Myocyte (in vitro differentiated cells): ENCODE data around the gene SKAP1. TPM values are rescaled to one million over a fixed set of nuclear protein-coding genes. Genes with fewer than 3 reads are reported as not detected.

Experiments used
- DNase-seq: peaks from one replicate; pipeline ENCODE4 v3.0.0-alpha.2; 2012; ENCODE audit warnings: low read depth
- total RNA-seq: library from RNA; depleted of rRNA; stranded (reverse); fragments of >200 nt; gene quantifications from 2 replicates; pipeline ENCODE4 v1.2.3, GENCODE V29; 2014

The SKAP1 gene
- total RNA-seq, 1 donor from 2014 or later: not detected

GRCh38 chr17:48153691-48154358 lies 276.2 kb downstream of the SKAP1 start:
- peak; percentile 55 for DNase-seq

- no peak for DNase-seq
Measured at GRCh38 chr17:48152289-48152688, 277.7 kb downstream of the SKAP1 start.

- no peak for DNase-seq
Measured at GRCh38 chr17:48151220-48151619, 278.8 kb downstream of the SKAP1 start.

GRCh38 chr17:48150597-48151001 lies 279.4 kb downstream of the SKAP1 start:
- DNase-seq: no peak

- no peak for DNase-seq
Measured at GRCh38 chr17:48149787-48150463, 280.1 kb downstream of the SKAP1 start.

GRCh38 chr17:48148854-48149786 lies 280.9 kb downstream of the SKAP1 start:
- DNase-seq: no peak

GRCh38 chr17:48148029-48148770 lies 281.8 kb downstream of the SKAP1 start:
- DNase-seq: no peak

- DNase-seq: no peak
Measured at GRCh38 chr17:48144976-48145798, 284.8 kb downstream of the SKAP1 start.

- no peak for DNase-seq
Measured at GRCh38 chr17:48144231-48144630, 285.8 kb downstream of the SKAP1 start.

- no peak for DNase-seq
Measured at GRCh38 chr17:48143629-48144028, 286.4 kb downstream of the SKAP1 start.

GRCh38 chr17:48139944-48140343 lies 290.1 kb downstream of the SKAP1 start:
- DNase-seq: no peak

GRCh38 chr17:48137656-48138055 lies 292.4 kb downstream of the SKAP1 start:
- DNase-seq: no peak

- peak; percentile 10 for DNase-seq
Measured at GRCh38 chr17:48134912-48135480, 295.0 kb downstream of the SKAP1 start.

- DNase-seq: no peak
Measured at GRCh38 chr17:48132385-48132784, 297.6 kb downstream of the SKAP1 start.

GRCh38 chr17:48131216-48131824 lies 298.7 kb downstream of the SKAP1 start:
- DNase-seq: peak; percentile 83

GRCh38 chr17:48129981-48130380 lies 300.0 kb downstream of the SKAP1 start:
- DNase-seq: no peak

GRCh38 chr17:48128400-48128799 lies 301.6 kb downstream of the SKAP1 start:
- DNase-seq: no peak

- peak; percentile 74 for DNase-seq
Measured at GRCh38 chr17:48127371-48128051, 302.5 kb downstream of the SKAP1 start.

- no peak for DNase-seq
Measured at GRCh38 chr17:48126532-48126850, 303.5 kb downstream of the SKAP1 start.
